ENCODE results near the gene PGA4.
"Not testable (repeated sequence)": the region's sequence is repeated elsewhere in the genome, so short reads cannot be mapped to it uniquely, and the experiment has no call there.

PGA4 gene

DNA sequence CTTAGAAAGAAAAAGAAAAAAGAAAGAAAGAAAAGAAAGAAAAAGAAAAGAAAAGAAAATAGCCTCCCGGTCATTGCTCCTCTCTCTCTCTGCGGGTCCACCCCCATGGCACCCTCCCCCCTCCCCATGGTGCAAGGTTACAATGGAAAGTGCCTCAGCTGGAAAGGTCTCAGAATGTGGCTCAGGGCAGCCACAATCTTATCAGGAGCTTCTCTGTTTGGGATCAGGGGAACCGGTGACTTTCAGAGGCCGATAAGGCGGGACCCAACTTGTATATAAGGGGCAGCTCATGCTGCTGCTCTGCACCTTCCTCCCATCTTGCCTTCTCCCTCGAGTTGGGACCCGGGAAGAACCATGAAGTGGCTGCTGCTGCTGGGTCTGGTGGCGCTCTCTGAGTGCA, at the start of gene PGA4:
PGA4 (plus strand) TSS at position 301 of the 400 bp plus-strand sequence; CDS start at position 355, 54 bp downstream.
- H3K4me1 ChIP-seq (ENCODE audit: control insufficient read depth, low read depth, low read length); H3K9ac ChIP-seq (ENCODE audit: low read length): not testable (repeated sequence)

DNA sequence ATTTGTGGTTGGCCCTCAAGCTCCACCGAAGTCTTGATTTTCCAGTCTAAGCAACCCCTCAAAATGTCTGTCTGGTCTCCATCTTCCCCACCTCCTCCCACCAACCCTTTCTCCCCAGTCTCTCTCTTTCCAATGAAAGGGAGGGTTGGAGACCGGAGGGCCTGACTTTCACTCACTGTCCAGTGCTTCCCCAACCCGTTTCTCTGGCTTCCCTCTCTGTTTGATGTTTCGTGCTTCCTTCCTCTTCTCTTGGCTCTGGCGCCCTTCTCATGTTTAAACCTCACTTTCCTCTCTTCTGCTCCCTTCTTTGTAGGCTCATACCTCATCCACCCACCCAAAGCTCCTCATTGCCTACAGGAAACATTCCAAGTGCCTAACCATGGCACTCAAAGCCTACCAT, 49.8 kb upstream of the PGA4 start:
- Histone ChIP-seq H3K4me3 (ENCODE audit: low read length) (no peak overlapping the region), H3K4me1 (ENCODE audit: control insufficient read depth, low read depth, low read length) (no peaks in the 10 kb centered on the region), H3K36me3 (ENCODE audit: control insufficient read depth, low read depth, low read length) (no peaks in the 10 kb centered on the region), H3K9ac (ENCODE audit: low read length) (no peak overlapping the region), H3K9me3 (ENCODE audit: control insufficient read depth, low read depth, low read length) (no peaks in the 10 kb centered on the region), H3K27ac (ENCODE audit: low read length) (no peak overlapping the region), H3K27me3 (ENCODE audit: control insufficient read depth, insufficient read depth, low read length) (no peaks in the 10 kb centered on the region)

More for the DNA sequence above, at the start of gene PGA4:
- H3K27ac ChIP-seq (ENCODE audit: low read length); H3K9me3 ChIP-seq (ENCODE audit: control insufficient read depth, low read depth, low read length); H3K4me3 ChIP-seq (ENCODE audit: low read length); H3K36me3 ChIP-seq (ENCODE audit: control insufficient read depth, low read depth, low read length); H3K27me3 ChIP-seq (ENCODE audit: control insufficient read depth, insufficient read depth, low read length): not testable (repeated sequence)

DNA sequence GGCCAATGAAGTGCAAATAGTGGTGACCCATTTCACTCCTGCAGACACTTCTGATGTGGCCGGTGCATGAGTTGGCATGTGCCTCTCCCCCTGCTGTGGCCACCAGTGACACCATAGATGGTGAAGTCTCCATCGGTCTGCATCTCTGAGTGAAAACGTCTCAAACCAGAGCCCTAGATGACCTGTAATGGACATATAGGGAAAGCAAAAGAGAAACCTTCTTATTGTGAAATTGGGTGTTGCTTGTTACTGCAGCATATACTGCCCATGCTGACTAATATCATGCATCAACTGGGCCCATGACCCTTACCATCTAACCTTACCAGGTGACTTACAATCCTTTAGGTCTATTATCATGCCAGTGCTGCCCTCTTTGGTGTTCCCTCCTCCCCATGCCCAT, 49.3 kb upstream of the PGA4 start:
- Histone ChIP-seq H3K36me3 (ENCODE audit: control insufficient read depth, low read depth, low read length) (no peaks in the 10 kb centered on the region), H3K27me3 (ENCODE audit: control insufficient read depth, insufficient read depth, low read length) (no peaks in the 10 kb centered on the region), H3K9me3 (ENCODE audit: control insufficient read depth, low read depth, low read length) (no peaks in the 10 kb centered on the region), H3K27ac (ENCODE audit: low read length) (no peak overlapping the region), H3K4me3 (ENCODE audit: low read length) (no peak overlapping the region), H3K9ac (ENCODE audit: low read length) (no peak overlapping the region), H3K4me1 (ENCODE audit: control insufficient read depth, low read depth, low read length) (no peaks in the 10 kb centered on the region)

DNA sequence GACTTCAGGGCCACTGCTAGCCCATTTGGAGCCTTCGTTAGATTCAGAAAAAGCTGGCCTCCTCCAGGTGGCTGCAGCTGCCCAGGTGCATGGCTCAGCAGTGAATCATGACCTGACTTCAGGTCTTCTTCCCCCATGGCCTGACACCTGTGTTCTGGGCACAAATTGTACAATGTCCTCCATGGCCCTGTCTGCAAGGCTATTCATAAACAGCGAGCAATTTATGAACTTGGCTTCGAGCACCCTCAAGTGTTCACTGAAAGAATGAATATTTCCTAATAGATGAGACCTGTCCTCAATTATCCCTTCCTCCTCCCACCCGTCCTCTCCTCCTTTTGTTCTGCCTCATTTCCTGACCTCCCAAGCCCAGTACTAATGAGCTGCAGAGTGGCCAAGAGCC, 48.7 kb upstream of the PGA4 start:
- H3K36me3 ChIP-seq (ENCODE audit: control insufficient read depth, low read depth, low read length), result no peaks in the 10 kb centered on the region
- no peaks in the 10 kb centered on the region for H3K9me3 ChIP-seq (ENCODE audit: control insufficient read depth, low read depth, low read length)
- no peak overlapping the region for H3K9ac ChIP-seq (ENCODE audit: low read length)
- no peaks in the 10 kb centered on the region for H3K4me1 ChIP-seq (ENCODE audit: control insufficient read depth, low read depth, low read length)
- H3K4me3 ChIP-seq (ENCODE audit: low read length), result no peak overlapping the region
- H3K27me3 ChIP-seq (ENCODE audit: control insufficient read depth, insufficient read depth, low read length), result no peaks in the 10 kb centered on the region
- no peak overlapping the region for H3K27ac ChIP-seq (ENCODE audit: low read length)

GRCh38 chr11:61174273-61174672, 47.9 kb upstream of the PGA4 start:
- Histone ChIP-seq H3K9ac (ENCODE audit: low read length) (no peak overlapping the region), H3K36me3 (ENCODE audit: control insufficient read depth, low read depth, low read length) (no peaks in the 10 kb centered on the region), H3K27me3 (ENCODE audit: control insufficient read depth, insufficient read depth, low read length) (no peaks in the 10 kb centered on the region)

GRCh38 chr11:61174949-61175348, 47.2 kb upstream of the PGA4 start:
- H3K4me1 ChIP-seq (ENCODE audit: control insufficient read depth, low read depth, low read length), result no peaks in the 10 kb centered on the region
- no peak overlapping the region for H3K4me3 ChIP-seq (ENCODE audit: low read length)
- no peak overlapping the region for H3K9ac ChIP-seq (ENCODE audit: low read length)
- H3K27me3 ChIP-seq (ENCODE audit: control insufficient read depth, insufficient read depth, low read length), result no peaks in the 10 kb centered on the region
- no peak overlapping the region for H3K27ac ChIP-seq (ENCODE audit: low read length)
- H3K36me3 ChIP-seq (ENCODE audit: control insufficient read depth, low read depth, low read length), result no peaks in the 10 kb centered on the region
- H3K9me3 ChIP-seq (ENCODE audit: control insufficient read depth, low read depth, low read length), result no peaks in the 10 kb centered on the region

More at GRCh38 chr11:61174273-61174672, 47.9 kb upstream of the PGA4 start:
- no peak overlapping the region for H3K27ac ChIP-seq (ENCODE audit: low read length)
- no peaks in the 10 kb centered on the region for H3K4me1 ChIP-seq (ENCODE audit: control insufficient read depth, low read depth, low read length)
- no peak overlapping the region for H3K4me3 ChIP-seq (ENCODE audit: low read length)
- H3K9me3 ChIP-seq (ENCODE audit: control insufficient read depth, low read depth, low read length), result no peaks in the 10 kb centered on the region

DNA sequence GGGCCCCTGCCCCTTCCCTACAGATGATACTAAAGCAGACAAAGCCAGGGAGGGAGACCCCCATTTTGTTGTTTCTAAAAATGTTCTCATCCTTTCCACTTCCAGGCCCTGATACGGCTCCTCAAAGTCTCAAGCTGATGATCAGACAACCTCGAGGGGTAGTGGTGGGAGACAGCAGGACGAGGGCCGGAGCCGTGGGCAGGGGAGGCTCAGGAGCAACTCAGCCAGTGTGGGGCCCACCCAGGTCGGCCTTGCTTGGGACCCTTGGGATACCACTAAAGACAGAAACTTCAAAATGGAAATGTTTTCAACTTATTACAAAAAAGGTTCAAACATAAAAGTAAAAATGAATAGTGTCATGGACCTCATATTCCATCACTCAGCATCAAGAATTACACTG, 45.7 kb upstream of the PGA4 start:
- Histone ChIP-seq H3K36me3 (ENCODE audit: control insufficient read depth, low read depth, low read length) (no peaks in the 10 kb centered on the region), H3K9ac (ENCODE audit: low read length) (no peak overlapping the region), H3K27me3 (ENCODE audit: control insufficient read depth, insufficient read depth, low read length) (no peaks in the 10 kb centered on the region), H3K9me3 (ENCODE audit: control insufficient read depth, low read depth, low read length) (no peaks in the 10 kb centered on the region), H3K4me1 (ENCODE audit: control insufficient read depth, low read depth, low read length) (no peaks in the 10 kb centered on the region), H3K27ac (ENCODE audit: low read length) (no peak overlapping the region), H3K4me3 (ENCODE audit: low read length) (no peak overlapping the region)

DNA sequence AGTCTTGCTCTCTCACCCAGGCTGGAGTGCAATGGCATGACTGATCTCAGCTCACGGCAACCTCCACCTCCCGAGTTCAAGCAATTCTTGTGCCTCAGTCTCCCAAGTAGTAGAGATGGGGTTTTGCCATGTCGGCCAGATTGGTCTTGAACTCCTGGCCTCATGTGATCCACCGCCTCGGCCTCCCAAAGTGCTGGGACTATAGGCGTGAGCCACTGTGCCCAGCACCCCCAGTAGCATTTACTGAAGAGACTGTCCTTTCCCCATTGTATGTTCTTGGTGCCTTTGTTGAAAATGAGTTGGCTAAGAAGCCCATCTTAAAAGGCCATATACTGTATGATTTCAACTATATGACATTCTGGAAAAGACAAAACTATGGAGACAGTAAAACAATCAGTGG, 41.9 kb upstream of the PGA4 start:
- not testable (repeated sequence) for H3K4me3 ChIP-seq (ENCODE audit: low read length); H3K36me3 ChIP-seq (ENCODE audit: control insufficient read depth, low read depth, low read length); H3K27me3 ChIP-seq (ENCODE audit: control insufficient read depth, insufficient read depth, low read length); H3K9ac ChIP-seq (ENCODE audit: low read length); H3K27ac ChIP-seq (ENCODE audit: low read length); H3K9me3 ChIP-seq (ENCODE audit: control insufficient read depth, low read depth, low read length); H3K4me1 ChIP-seq (ENCODE audit: control insufficient read depth, low read depth, low read length)

DNA sequence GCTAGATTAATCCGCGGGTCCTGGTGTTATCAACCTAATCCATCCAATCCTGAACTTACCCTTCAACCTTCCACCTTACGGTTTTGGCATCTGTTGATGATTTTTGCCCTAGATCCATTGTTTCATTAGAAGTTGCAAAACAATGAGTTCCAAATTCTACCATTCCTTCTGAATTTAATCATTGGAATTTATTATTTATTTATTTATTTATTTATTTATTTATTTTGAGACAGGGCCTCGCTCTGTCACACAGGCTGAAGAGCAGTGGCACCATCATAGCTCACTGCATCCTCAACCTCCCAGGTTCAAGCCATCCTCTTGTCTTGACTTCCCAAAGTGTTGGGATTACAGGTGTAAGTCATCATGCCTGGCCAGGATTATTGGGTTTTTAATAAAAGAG, 40.7 kb upstream of the PGA4 start:
- H3K27me3 ChIP-seq (ENCODE audit: control insufficient read depth, insufficient read depth, low read length), result no peaks in the 10 kb centered on the region
- H3K9ac ChIP-seq (ENCODE audit: low read length), result no peak overlapping the region
- no peak overlapping the region for H3K27ac ChIP-seq (ENCODE audit: low read length)
- H3K9me3 ChIP-seq (ENCODE audit: control insufficient read depth, low read depth, low read length), result no peaks in the 10 kb centered on the region
- H3K4me3 ChIP-seq (ENCODE audit: low read length), result no peak overlapping the region
- no peaks in the 10 kb centered on the region for H3K4me1 ChIP-seq (ENCODE audit: control insufficient read depth, low read depth, low read length)
- no peaks in the 10 kb centered on the region for H3K36me3 ChIP-seq (ENCODE audit: control insufficient read depth, low read depth, low read length)

GRCh38 chr11:61183645-61184044, 38.5 kb upstream of the PGA4 start:
- Histone ChIP-seq H3K9me3 (ENCODE audit: control insufficient read depth, low read depth, low read length) (no peaks in the 10 kb centered on the region), H3K27me3 (ENCODE audit: control insufficient read depth, insufficient read depth, low read length) (no peaks in the 10 kb centered on the region)

DNA sequence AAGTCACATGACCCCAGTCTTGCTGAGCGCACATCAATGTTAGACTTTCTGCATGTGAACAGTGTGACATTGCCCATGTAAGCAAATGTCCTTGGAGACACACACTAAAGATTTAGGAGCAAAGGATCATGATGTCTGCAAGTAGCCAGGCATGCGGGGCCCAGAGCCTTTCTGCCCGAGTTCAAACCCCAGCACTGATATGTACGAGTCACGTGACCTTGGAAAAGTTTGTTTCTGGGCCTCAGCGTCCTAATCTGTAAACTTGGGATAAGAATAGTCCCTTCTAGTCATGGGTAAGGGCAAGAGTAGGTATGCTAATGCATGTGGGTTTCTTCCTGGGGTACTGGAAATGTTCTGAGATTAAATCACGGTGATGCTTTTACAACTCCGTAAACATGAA, 35.6 kb upstream of the PGA4 start:
- Histone ChIP-seq H3K36me3 (ENCODE audit: control insufficient read depth, low read depth, low read length) (no peaks in the 10 kb centered on the region), H3K27me3 (ENCODE audit: control insufficient read depth, insufficient read depth, low read length) (no peaks in the 10 kb centered on the region), H3K4me3 (ENCODE audit: low read length) (no peak overlapping the region), H3K27ac (ENCODE audit: low read length) (no peak overlapping the region), H3K9ac (ENCODE audit: low read length) (no peak overlapping the region), H3K4me1 (ENCODE audit: control insufficient read depth, low read depth, low read length) (no peaks in the 10 kb centered on the region), H3K9me3 (ENCODE audit: control insufficient read depth, low read depth, low read length) (no peaks in the 10 kb centered on the region)

More at GRCh38 chr11:61183645-61184044, 38.5 kb upstream of the PGA4 start:
- no peak overlapping the region for H3K27ac ChIP-seq (ENCODE audit: low read length)
- no peaks in the 10 kb centered on the region for H3K4me1 ChIP-seq (ENCODE audit: control insufficient read depth, low read depth, low read length)
- H3K36me3 ChIP-seq (ENCODE audit: control insufficient read depth, low read depth, low read length), result no peaks in the 10 kb centered on the region
- H3K4me3 ChIP-seq (ENCODE audit: low read length), result no peak overlapping the region
- H3K9ac ChIP-seq (ENCODE audit: low read length), result no peak overlapping the region

- Histone ChIP-seq H3K9ac (ENCODE audit: low read length) (no peak overlapping the region), H3K36me3 (ENCODE audit: control insufficient read depth, low read depth, low read length) (no peaks in the 10 kb centered on the region), H3K27ac (ENCODE audit: low read length) (no peak overlapping the region), H3K4me1 (ENCODE audit: control insufficient read depth, low read depth, low read length) (no peaks in the 10 kb centered on the region), H3K4me3 (ENCODE audit: low read length) (no peak overlapping the region), H3K27me3 (ENCODE audit: control insufficient read depth, insufficient read depth, low read length) (no peaks in the 10 kb centered on the region), H3K9me3 (ENCODE audit: control insufficient read depth, low read depth, low read length) (no peaks in the 10 kb centered on the region)
Observed at GRCh38 chr11:61187505-61188130, 34.5 kb upstream of the PGA4 start.
